ENCODE data around the gene LUM. TPM values are rescaled to one million over a fixed set of nuclear protein-coding genes. Genes with fewer than 3 reads are reported as not detected.

The LUM gene
- total RNA-seq, 1 donor from 2014 or later, result 76.4 TPM

DNA sequence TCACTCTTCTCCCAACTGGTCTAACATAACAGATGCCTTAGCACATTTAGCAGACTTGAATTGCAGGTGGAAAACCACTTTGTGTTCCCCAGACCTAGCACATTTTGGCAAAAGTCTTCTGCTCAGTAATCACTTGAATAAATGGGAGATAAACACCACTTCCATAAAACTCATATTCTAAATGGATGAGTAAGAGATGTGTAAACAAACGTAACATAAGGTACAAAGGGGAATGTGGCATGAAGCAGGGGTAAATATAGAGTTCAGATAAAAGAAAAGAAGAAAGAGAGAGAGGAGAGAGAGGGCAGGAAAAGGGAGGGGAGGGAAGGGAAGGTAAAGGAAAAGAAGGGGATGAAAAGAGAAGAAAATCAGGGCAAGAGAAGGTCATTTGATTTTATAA, 36.4 kb downstream of the LUM start:
- H3K4me3 ChIP-seq (ENCODE audit: insufficient read depth, low read depth, low read length), result no peak overlapping the region
- no peak overlapping the region for H3K4me3 Mint-ChIP-seq (ENCODE audit: unreplicated experiment)
- no peaks in the 10 kb centered on the region for H3K27me3 Mint-ChIP-seq (ENCODE audit: low read depth, unreplicated experiment)
- H3K27ac ChIP-seq (ENCODE audit: low read depth, low read length), result no peak overlapping the region
- H3K27me3 ChIP-seq (ENCODE audit: insufficient read depth, low read length), result no peaks in the 10 kb centered on the region
- H3K27ac Mint-ChIP-seq (ENCODE audit: unreplicated experiment), result no peak overlapping the region
- DNase-seq (ENCODE audit: low read depth), result no peak
- H3K79me2 ChIP-seq (ENCODE audit: insufficient read depth, low read length), result no peaks in the 10 kb centered on the region
- H4K20me1 ChIP-seq (ENCODE audit: insufficient read depth, low read length), result no peaks in the 10 kb centered on the region
- H3K36me3 ChIP-seq (ENCODE audit: insufficient read depth, low read length), result no peaks in the 10 kb centered on the region
- no peaks in the 10 kb centered on the region for H3K36me3 Mint-ChIP-seq (ENCODE audit: low read depth, unreplicated experiment)
- H3K4me1 Mint-ChIP-seq (ENCODE audit: low read depth, unreplicated experiment), result peaks cover 4% of the 10 kb centered on the region
- no peaks in the 10 kb centered on the region for H3K4me1 ChIP-seq (ENCODE audit: insufficient read depth, low read length)
- H3K9me3 Mint-ChIP-seq (ENCODE audit: unreplicated experiment), result no peaks in the 10 kb centered on the region
- H2AFZ ChIP-seq (ENCODE audit: low read depth, low read length), result no peak overlapping the region
- H3K9ac ChIP-seq (ENCODE audit: low read length), result no peak overlapping the region
- H3K4me2 ChIP-seq (ENCODE audit: low read length), result no peak overlapping the region
- TF ChIP-seq EZH2 (IDR thresholded peaks at IDR 0.05; ENCODE audit: insufficient read depth, low read length), result no peak
- TF ChIP-seq, protein P1, sequence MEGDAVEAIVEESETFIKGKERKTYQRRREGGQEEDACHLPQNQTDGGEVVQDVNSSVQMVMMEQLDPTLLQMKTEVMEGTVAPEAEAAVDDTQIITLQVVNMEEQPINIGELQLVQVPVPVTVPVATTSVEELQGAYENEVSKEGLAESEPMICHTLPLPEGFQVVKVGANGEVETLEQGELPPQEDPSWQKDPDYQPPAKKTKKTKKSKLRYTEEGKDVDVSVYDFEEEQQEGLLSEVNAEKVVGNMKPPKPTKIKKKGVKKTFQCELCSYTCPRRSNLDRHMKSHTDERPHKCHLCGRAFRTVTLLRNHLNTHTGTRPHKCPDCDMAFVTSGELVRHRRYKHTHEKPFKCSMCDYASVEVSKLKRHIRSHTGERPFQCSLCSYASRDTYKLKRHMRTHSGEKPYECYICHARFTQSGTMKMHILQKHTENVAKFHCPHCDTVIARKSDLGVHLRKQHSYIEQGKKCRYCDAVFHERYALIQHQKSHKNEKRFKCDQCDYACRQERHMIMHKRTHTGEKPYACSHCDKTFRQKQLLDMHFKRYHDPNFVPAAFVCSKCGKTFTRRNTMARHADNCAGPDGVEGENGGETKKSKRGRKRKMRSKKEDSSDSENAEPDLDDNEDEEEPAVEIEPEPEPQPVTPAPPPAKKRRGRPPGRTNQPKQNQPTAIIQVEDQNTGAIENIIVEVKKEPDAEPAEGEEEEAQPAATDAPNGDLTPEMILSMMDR (IDR thresholded peaks at IDR 0.05; ENCODE audit: insufficient read depth, low read depth, low read length), result no peak
- no peaks in the 10 kb centered on the region for H3K9me3 ChIP-seq (ENCODE audit: insufficient read depth, low read depth, low read length)
- FAIRE-seq, result no peak

DNA sequence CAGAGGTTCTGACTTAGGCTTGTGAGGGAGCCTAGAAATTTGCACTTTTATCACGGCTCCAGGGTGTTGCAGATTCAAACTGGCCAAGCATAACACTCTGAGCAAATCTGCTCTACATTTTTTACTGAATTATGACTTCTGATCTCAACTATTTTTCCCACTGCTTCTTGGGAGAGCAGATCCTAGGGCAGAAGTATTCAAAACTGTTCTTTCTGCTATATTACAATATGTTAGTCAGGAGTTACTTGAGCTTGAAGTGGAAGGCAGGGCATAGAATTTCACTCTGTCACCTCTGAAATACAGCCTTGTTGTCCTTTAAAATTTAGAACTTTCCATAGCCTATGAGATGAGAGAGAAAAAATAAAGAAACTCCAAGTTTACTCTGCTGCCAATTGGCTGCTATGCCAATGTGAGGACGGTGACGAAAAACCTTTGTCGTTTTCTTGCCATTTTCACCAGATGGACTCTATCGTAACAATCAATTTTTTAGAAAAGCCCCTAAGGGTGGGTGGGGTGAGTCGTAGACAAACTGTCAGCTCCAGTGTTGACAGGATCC, 37.1 kb downstream of the LUM start:
- no peak for TF ChIP-seq EZH2 (IDR thresholded peaks at IDR 0.05; ENCODE audit: insufficient read depth, low read length)
- TF ChIP-seq, protein P1 (IDR thresholded peaks at IDR 0.05; ENCODE audit: insufficient read depth, low read depth, low read length), result no peak
- no peak overlapping the region for H3K27ac Mint-ChIP-seq (ENCODE audit: unreplicated experiment)
- Histone ChIP-seq H3K4me2 (ENCODE audit: low read length) (no peak overlapping the region), H3K4me1 (ENCODE audit: insufficient read depth, low read length) (no peaks in the 10 kb centered on the region), H3K27me3 (ENCODE audit: insufficient read depth, low read length) (no peaks in the 10 kb centered on the region), H4K20me1 (ENCODE audit: insufficient read depth, low read length) (no peaks in the 10 kb centered on the region), H3K27ac (ENCODE audit: low read depth, low read length) (no peak overlapping the region), H3K9ac (ENCODE audit: low read length) (no peak overlapping the region), H3K36me3 (ENCODE audit: insufficient read depth, low read length) (no peaks in the 10 kb centered on the region), H2AFZ (ENCODE audit: low read depth, low read length) (no peak overlapping the region), H3K9me3 (ENCODE audit: insufficient read depth, low read depth, low read length) (no peaks in the 10 kb centered on the region), H3K79me2 (ENCODE audit: insufficient read depth, low read length) (no peaks in the 10 kb centered on the region), H3K4me3 (ENCODE audit: insufficient read depth, low read depth, low read length) (no peak overlapping the region)
- no peaks in the 10 kb centered on the region for H3K36me3 Mint-ChIP-seq (ENCODE audit: low read depth, unreplicated experiment)
- no peaks in the 10 kb centered on the region for H3K9me3 Mint-ChIP-seq (ENCODE audit: unreplicated experiment)
- FAIRE-seq (no peak), DNase-seq (ENCODE audit: low read depth) (peak; percentile 22)
- no peak overlapping the region for H3K4me3 Mint-ChIP-seq (ENCODE audit: unreplicated experiment)
- peaks cover 4% of the 10 kb centered on the region for H3K4me1 Mint-ChIP-seq (ENCODE audit: low read depth, unreplicated experiment)
- H3K27me3 Mint-ChIP-seq (ENCODE audit: low read depth, unreplicated experiment), result no peaks in the 10 kb centered on the region

DNA sequence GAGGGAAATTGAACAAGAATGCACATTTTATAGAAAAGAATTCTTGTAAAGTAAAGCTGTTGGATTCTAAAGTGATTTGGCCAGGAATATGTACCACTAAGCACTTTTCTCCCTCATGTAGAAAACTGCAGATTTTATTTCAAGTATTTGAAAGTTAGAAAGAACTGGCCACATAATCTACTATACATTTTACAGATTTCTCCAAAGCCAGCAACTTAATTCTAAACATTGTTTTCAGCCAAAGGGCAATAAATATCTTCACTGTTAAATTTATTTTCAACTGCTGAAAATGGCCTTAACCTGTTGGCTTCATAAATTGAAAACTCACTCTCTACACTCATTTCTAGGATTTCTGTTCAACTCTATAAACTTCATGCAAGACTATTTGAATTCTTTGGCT, 37.9 kb downstream of the LUM start:
- Histone ChIP-seq H3K27me3 (ENCODE audit: insufficient read depth, low read length) (no peaks in the 10 kb centered on the region), H3K79me2 (ENCODE audit: insufficient read depth, low read length) (no peaks in the 10 kb centered on the region), H2AFZ (ENCODE audit: low read depth, low read length) (no peak overlapping the region), H3K4me2 (ENCODE audit: low read length) (no peak overlapping the region), H3K36me3 (ENCODE audit: insufficient read depth, low read length) (no peaks in the 10 kb centered on the region), H3K4me1 (ENCODE audit: insufficient read depth, low read length) (no peaks in the 10 kb centered on the region), H3K9me3 (ENCODE audit: insufficient read depth, low read depth, low read length) (no peaks in the 10 kb centered on the region), H3K27ac (ENCODE audit: low read depth, low read length) (no peak overlapping the region), H3K9ac (ENCODE audit: low read length) (no peak overlapping the region), H3K4me3 (ENCODE audit: insufficient read depth, low read depth, low read length) (no peak overlapping the region), H4K20me1 (ENCODE audit: insufficient read depth, low read length) (no peaks in the 10 kb centered on the region)
- Mint-ChIP-seq H3K4me1 (ENCODE audit: low read depth, unreplicated experiment) (peaks cover 4% of the 10 kb centered on the region), H3K9me3 (ENCODE audit: unreplicated experiment) (no peaks in the 10 kb centered on the region), H3K36me3 (ENCODE audit: low read depth, unreplicated experiment) (no peaks in the 10 kb centered on the region), H3K27ac (ENCODE audit: unreplicated experiment) (no peak overlapping the region), H3K4me3 (ENCODE audit: unreplicated experiment) (no peak overlapping the region), H3K27me3 (ENCODE audit: low read depth, unreplicated experiment) (peaks cover under 1% of the 10 kb centered on the region)
- FAIRE-seq, result no peak
- no peak for DNase-seq (ENCODE audit: low read depth)
- TF ChIP-seq, protein P1 (IDR thresholded peaks at IDR 0.05; ENCODE audit: insufficient read depth, low read depth, low read length), result no peak
- TF ChIP-seq EZH2 (IDR thresholded peaks at IDR 0.05; ENCODE audit: insufficient read depth, low read length), result no peak
